Neural progenitor cell (in vitro differentiated cells): ENCODE results near the gene NKAIN2. TPM values are rescaled to one million over a fixed set of nuclear protein-coding genes. Genes with fewer than 3 reads are reported as not detected.

Experiments used
- DNase-seq: peaks from one replicate; pipeline ENCODE4 v3.0.0-alpha.2; 2016; ENCODE audit warnings: low spot score
- H2AFZ ChIP-seq: fragments of 200-600 bp; sonication (generic); replicated peaks from 2 replicates; pipeline ENCODE4 v1.6.1; 2016; ENCODE audit warnings: antibody characterized with exemption
- H3F3A ChIP-seq: fragments of 200-600 bp; sonication (generic); 2 replicates; pipeline ENCODE4 v1.6.1; 2016; ENCODE audit warnings: antibody characterized with exemption, low read depth
- H3K27ac ChIP-seq: fragments of 200-600 bp; sonication (generic); 2 replicates; pipeline ENCODE4 v1.5.1; 2016; ENCODE audit warnings: mild to moderate bottlenecking
- H3K27me3 ChIP-seq: fragments of 200-600 bp; sonication (generic); 2 replicates; pipeline ENCODE4 v1.6.1; 2016; ENCODE audit warnings: mild to moderate bottlenecking, moderate library complexity
- H3K36me3 ChIP-seq: fragments of 200-600 bp; sonication (generic); 2 replicates; pipeline ENCODE4 v1.5.1; 2016
- H3K4me1 ChIP-seq: fragments of 200-600 bp; sonication (generic); 2 replicates; pipeline ENCODE4 v1.6.1; 2016; ENCODE audit warnings: mixed run types
- H3K4me2 ChIP-seq: fragments of 200-600 bp; sonication (generic); 2 replicates; pipeline ENCODE4 v1.6.1; 2016
- H3K4me3 ChIP-seq: fragments of 200-600 bp; sonication (generic); 2 replicates; pipeline ENCODE4 v1.5.1; 2016
- H3K79me2 ChIP-seq: fragments of 200-600 bp; sonication (generic); 2 replicates; pipeline ENCODE4 v1.6.1; 2016; ENCODE audit warnings: low read depth
- H3K9ac ChIP-seq: fragments of 200-600 bp; sonication (generic); 2 replicates; pipeline ENCODE4 v1.6.1; 2016
- H3K9me3 ChIP-seq: fragments of 200-600 bp; sonication (generic); 2 replicates; pipeline ENCODE4 v1.5.1; 2016; ENCODE audit warnings: low read depth
- H4K20me1 ChIP-seq: fragments of 200-600 bp; sonication (generic); 2 replicates; pipeline ENCODE4 v1.6.1; 2016; ENCODE audit warnings: low read depth
- H3K27ac Mint-ChIP-seq: 3 replicates; pipeline ENCODE4 v1.8.0; 2021; ENCODE audit warnings: mixed read lengths
- H3K27me3 Mint-ChIP-seq: 2 replicates; pipeline ENCODE4 v1.8.0; 2022; ENCODE audit warnings: low read depth, mild to moderate bottlenecking, inconsistent platforms, moderate library complexity, mixed read lengths; ENCODE audit not compliant: insufficient read depth
- H3K36me3 Mint-ChIP-seq: 3 replicates; pipeline ENCODE4 v1.8.0; 2021; ENCODE audit warnings: mixed read lengths
- H3K4me1 Mint-ChIP-seq: 3 replicates; pipeline ENCODE4 v1.8.0; 2021; ENCODE audit warnings: mixed read lengths
- H3K4me3 Mint-ChIP-seq: 3 replicates; pipeline ENCODE4 v1.8.0; 2021; ENCODE audit warnings: mild to moderate bottlenecking, moderate library complexity, mixed read lengths
- H3K9me3 Mint-ChIP-seq: 3 replicates; pipeline ENCODE4 v1.8.0; 2020; ENCODE audit warnings: mixed read lengths
- CTCF ChIP-seq: fragments of 200-600 bp; sonication (generic); IDR thresholded peaks from 2 replicates; pipeline ENCODE4 v1.5.1; 2017; ENCODE audit warnings: antibody characterized with exemption, mild to moderate bottlenecking
- EZH2 ChIP-seq: fragments of 200-600 bp; sonication (generic); IDR thresholded peaks from 2 replicates; pipeline ENCODE4 v1.6.1; 2017; ENCODE audit warnings: antibody characterized with exemption, mild to moderate bottlenecking, moderate library complexity
- EZH2phosphoT487 ChIP-seq: fragments of 200-600 bp; sonication (generic); IDR thresholded peaks from 2 replicates; pipeline ENCODE4 v1.6.1; 2017; ENCODE audit warnings: antibody characterized with exemption
- total RNA-seq: library from RNA; depleted of rRNA; stranded (reverse); fragments of >200 nt; gene quantifications from 2 replicates; pipeline ENCODE4 v1.2.3, GENCODE V29; 2015; ENCODE audit warnings: low replicate concordance

NKAIN2 gene
- total RNA-seq, 1 donor from 2014 or later: 0.45 TPM

- Histone ChIP-seq H3K9me3 (no peaks in the 10 kb centered on the region), H3K4me2 (no peak overlapping the region), H3K79me2 (no peaks in the 10 kb centered on the region), H3K9ac (no peak overlapping the region), H2AFZ (no peak overlapping the region), H3K36me3 (no peaks in the 10 kb centered on the region), H3K27ac (no peak overlapping the region), H4K20me1 (no peaks in the 10 kb centered on the region), H3K4me1 (peaks cover 5% of the 10 kb centered on the region), H3K4me3 (no peak overlapping the region), H3K27me3 (no peaks in the 10 kb centered on the region), H3F3A (no peaks in the 10 kb centered on the region)
- DNase-seq: no peak
- Mint-ChIP-seq H3K27ac (no peak overlapping the region), H3K4me1 (peaks cover 5% of the 10 kb centered on the region), H3K4me3 (no peak overlapping the region), H3K27me3 (no peaks in the 10 kb centered on the region), H3K36me3 (no peaks in the 10 kb centered on the region), H3K9me3 (no peaks in the 10 kb centered on the region)
- no peak for TF ChIP-seq EZH2phosphoT487
- TF ChIP-seq CTCF: no peak
- TF ChIP-seq EZH2: no peak
These were observed 969.2 kb downstream of the NKAIN2 start for GRCh38 chr6:124772733-124773319.

GRCh38 chr6:124775121-124775520 is 971.5 kb downstream of the NKAIN2 start:
- Histone ChIP-seq H3K36me3 (no peaks in the 10 kb centered on the region), H3K4me2 (no peak overlapping the region), H3K9me3 (no peaks in the 10 kb centered on the region), H3K79me2 (no peaks in the 10 kb centered on the region), H2AFZ (no peak overlapping the region), H3F3A (no peaks in the 10 kb centered on the region), H3K27me3 (no peaks in the 10 kb centered on the region), H4K20me1 (no peaks in the 10 kb centered on the region), H3K4me3 (no peak overlapping the region), H3K27ac (no peak overlapping the region), H3K9ac (no peak overlapping the region), H3K4me1 (no peaks in the 10 kb centered on the region)
- Mint-ChIP-seq H3K4me1 (no peaks in the 10 kb centered on the region), H3K27me3 (no peaks in the 10 kb centered on the region), H3K4me3 (no peak overlapping the region), H3K9me3 (no peaks in the 10 kb centered on the region), H3K27ac (no peak overlapping the region), H3K36me3 (no peaks in the 10 kb centered on the region)
- TF ChIP-seq EZH2phosphoT487 (no peak), CTCF (no peak), EZH2 (no peak)
- no peak for DNase-seq

- no peak for DNase-seq
- no peak for TF ChIP-seq EZH2phosphoT487
- no peak for TF ChIP-seq CTCF
- TF ChIP-seq EZH2: no peak
- H3K27ac Mint-ChIP-seq: no peak overlapping the region
- H3K27me3 ChIP-seq: no peaks in the 10 kb centered on the region
- H3K4me1 ChIP-seq: no peaks in the 10 kb centered on the region
- no peak overlapping the region for H3K4me3 Mint-ChIP-seq
- H3K36me3 Mint-ChIP-seq: no peaks in the 10 kb centered on the region
- H3K36me3 ChIP-seq: no peaks in the 10 kb centered on the region
- no peaks in the 10 kb centered on the region for H3K79me2 ChIP-seq
- no peaks in the 10 kb centered on the region for H3K27me3 Mint-ChIP-seq
- H3K4me3 ChIP-seq: no peak overlapping the region
- no peak overlapping the region for H3K4me2 ChIP-seq
- no peaks in the 10 kb centered on the region for H4K20me1 ChIP-seq
- H3K4me1 Mint-ChIP-seq: no peaks in the 10 kb centered on the region
- no peaks in the 10 kb centered on the region for H3K9me3 Mint-ChIP-seq
- no peaks in the 10 kb centered on the region for H3K9me3 ChIP-seq
- H3K9ac ChIP-seq: no peak overlapping the region
- no peaks in the 10 kb centered on the region for H3F3A ChIP-seq
- H3K27ac ChIP-seq: no peak overlapping the region
- H2AFZ ChIP-seq: no peak overlapping the region
These were observed 974.2 kb downstream of the NKAIN2 start for GRCh38 chr6:124777863-124778262.
